Activated T-cell treated with anti-CD3 and anti-CD28 coated beads for 24 hours (primary cell): ENCODE data around the gene RANBP17.
"Not testable (repeated sequence)": the region's sequence is repeated elsewhere in the genome, so short reads cannot be mapped to it uniquely, and the experiment has no call there.

Source experiments
- DNase-seq: peaks from one replicate; pipeline ENCODE4 v3.0.0-alpha.2; 2020; ENCODE audit warnings: low read depth

The RANBP17 gene

GRCh38 chr5:170861917-170862766 lies at the start of gene RANBP17:
Gene RANBP17, plus strand, starts transcription at chr5:170862018.
- no peak for DNase-seq

- no peak for DNase-seq
These were observed 48.6 kb upstream of the RANBP17 start for GRCh38 chr5:170813231-170813630.

GRCh38 chr5:170817195-170817594 lies 44.6 kb upstream of the RANBP17 start:
- no peak for DNase-seq

GRCh38 chr5:170818232-170818631 lies 43.6 kb upstream of the RANBP17 start:
- no peak for DNase-seq

GRCh38 chr5:170819824-170820223 lies 42.0 kb upstream of the RANBP17 start:
- DNase-seq = no peak

GRCh38 chr5:170821257-170821800 lies 40.5 kb upstream of the RANBP17 start:
- no peak for DNase-seq

- DNase-seq = no peak
These were observed 35.7 kb upstream of the RANBP17 start for GRCh38 chr5:170826117-170826516.

GRCh38 chr5:170832241-170832640 lies 29.6 kb upstream of the RANBP17 start:
- no peak for DNase-seq

GRCh38 chr5:170833981-170834380 lies 27.8 kb upstream of the RANBP17 start:
- not testable (repeated sequence) for DNase-seq

- DNase-seq = no peak
These were observed 25.6 kb upstream of the RANBP17 start for GRCh38 chr5:170836226-170836625.

GRCh38 chr5:170843870-170844269 lies 17.9 kb upstream of the RANBP17 start:
- no peak for DNase-seq

- no peak for DNase-seq
These were observed 17.2 kb upstream of the RANBP17 start for GRCh38 chr5:170844651-170845050.

- no peak for DNase-seq
These were observed 15.4 kb upstream of the RANBP17 start for GRCh38 chr5:170846416-170846815.

- no peak for DNase-seq
These were observed 15.0 kb upstream of the RANBP17 start for GRCh38 chr5:170846846-170847245.

- no peak for DNase-seq
These were observed 13.8 kb upstream of the RANBP17 start for GRCh38 chr5:170848033-170848432.

GRCh38 chr5:170849374-170849773 lies 12.4 kb upstream of the RANBP17 start:
- DNase-seq = no peak

GRCh38 chr5:170854566-170854965 lies 7.3 kb upstream of the RANBP17 start:
- DNase-seq = no peak

GRCh38 chr5:170857066-170857465 lies 4.8 kb upstream of the RANBP17 start:
- DNase-seq = no peak

GRCh38 chr5:170860415-170860814 lies 1.4 kb upstream of the RANBP17 start:
- no peak for DNase-seq

GRCh38 chr5:170860818-170861666 lies 776 bp upstream of the RANBP17 start:
- DNase-seq = no peak

GRCh38 chr5:170861667-170861916 lies 226 bp upstream of the RANBP17 start:
- no peak for DNase-seq

GRCh38 chr5:170863646-170864045 lies 1.8 kb downstream of the RANBP17 start:
- DNase-seq = no peak

GRCh38 chr5:170865622-170866021 lies 3.8 kb downstream of the RANBP17 start:
- DNase-seq = no peak
